ENCODE results near the gene SHISA7. TPM values are rescaled to one million over a fixed set of nuclear protein-coding genes. Genes with fewer than 3 reads are reported as not detected.

SHISA7 gene
- total RNA-seq, 4 donors from 2014 or later, result not detected

DNA sequence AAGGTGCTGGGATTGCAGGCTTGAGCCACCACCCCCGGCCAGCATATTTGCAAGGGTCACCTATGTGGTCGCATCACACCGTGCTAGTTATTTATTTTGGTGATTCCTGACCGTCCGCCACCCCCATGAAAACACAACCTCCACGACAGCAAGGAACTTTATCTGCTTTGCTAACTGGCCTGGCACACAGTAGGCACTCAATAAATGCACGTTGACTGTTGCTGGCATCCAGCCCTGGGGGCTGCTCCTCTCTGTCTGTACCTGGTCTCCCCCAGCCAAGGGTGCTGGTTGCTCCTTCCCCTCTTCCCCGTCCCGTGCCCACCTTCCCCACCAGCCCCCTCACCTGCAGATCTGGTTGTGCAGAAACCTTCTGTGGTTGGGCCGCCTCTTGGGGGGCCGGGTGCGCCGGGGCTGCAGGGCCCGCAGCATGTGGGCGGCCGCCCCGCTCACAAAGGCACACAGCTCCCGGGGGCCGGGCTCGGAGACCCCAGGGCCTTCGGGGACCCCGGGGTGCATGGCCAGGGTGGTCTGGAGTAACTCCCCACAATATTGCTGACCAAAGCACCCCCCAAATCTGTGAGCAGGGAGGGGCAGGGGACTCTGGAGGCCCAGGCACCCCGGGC, 21.1 kb upstream of the SHISA7 start:
- no peaks in the 10 kb centered on the region for H3K27me3 ChIP-seq
- H3K36me3 ChIP-seq, result no peaks in the 10 kb centered on the region
- H3K4me1 ChIP-seq, result peaks cover 0 to 5% of the 10 kb centered on the region in 2 donors
- no peak for TF ChIP-seq POLR2A (IDR thresholded peaks at IDR 0.05)
- TF ChIP-seq, protein P1, sequence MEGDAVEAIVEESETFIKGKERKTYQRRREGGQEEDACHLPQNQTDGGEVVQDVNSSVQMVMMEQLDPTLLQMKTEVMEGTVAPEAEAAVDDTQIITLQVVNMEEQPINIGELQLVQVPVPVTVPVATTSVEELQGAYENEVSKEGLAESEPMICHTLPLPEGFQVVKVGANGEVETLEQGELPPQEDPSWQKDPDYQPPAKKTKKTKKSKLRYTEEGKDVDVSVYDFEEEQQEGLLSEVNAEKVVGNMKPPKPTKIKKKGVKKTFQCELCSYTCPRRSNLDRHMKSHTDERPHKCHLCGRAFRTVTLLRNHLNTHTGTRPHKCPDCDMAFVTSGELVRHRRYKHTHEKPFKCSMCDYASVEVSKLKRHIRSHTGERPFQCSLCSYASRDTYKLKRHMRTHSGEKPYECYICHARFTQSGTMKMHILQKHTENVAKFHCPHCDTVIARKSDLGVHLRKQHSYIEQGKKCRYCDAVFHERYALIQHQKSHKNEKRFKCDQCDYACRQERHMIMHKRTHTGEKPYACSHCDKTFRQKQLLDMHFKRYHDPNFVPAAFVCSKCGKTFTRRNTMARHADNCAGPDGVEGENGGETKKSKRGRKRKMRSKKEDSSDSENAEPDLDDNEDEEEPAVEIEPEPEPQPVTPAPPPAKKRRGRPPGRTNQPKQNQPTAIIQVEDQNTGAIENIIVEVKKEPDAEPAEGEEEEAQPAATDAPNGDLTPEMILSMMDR (IDR thresholded peaks at IDR 0.05), result no peak
- no peak for DNase-seq
- H3K27ac ChIP-seq, result no peak overlapping the region
- no peaks in the 10 kb centered on the region for H3K9me3 ChIP-seq
- no peak overlapping the region for H3K4me3 ChIP-seq
- intact Hi-C loops (cut with DNase I; ENCODE audit: low total_unique reads), result no loop called here

DNA sequence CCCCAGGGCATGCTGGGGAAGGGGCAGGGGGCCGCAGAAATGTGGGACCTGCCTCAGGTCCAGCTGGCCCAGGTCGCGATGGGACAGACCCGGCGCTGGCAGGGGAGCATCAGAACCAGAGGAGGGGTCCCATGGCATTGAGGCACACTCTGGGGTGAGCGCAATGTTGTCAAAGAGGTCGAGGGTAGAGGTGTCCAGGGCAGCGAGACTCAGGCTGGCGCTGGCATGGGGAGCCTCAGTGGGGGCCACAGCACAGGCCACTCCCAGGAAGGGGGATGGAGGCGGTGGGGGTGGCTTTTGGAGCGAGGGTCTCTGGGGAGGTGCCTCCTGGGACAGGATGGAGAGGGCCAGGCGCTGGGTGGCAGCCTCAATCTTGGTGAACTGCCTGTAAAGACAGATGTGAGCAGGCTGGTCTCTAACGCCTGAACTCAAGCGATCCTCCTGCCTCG, 20.5 kb upstream of the SHISA7 start:
- Histone ChIP-seq H3K36me3 (no peaks in the 10 kb centered on the region), H3K9me3 (no peaks in the 10 kb centered on the region), H3K27me3 (no peaks in the 10 kb centered on the region), H3K27ac (no peak overlapping the region), H3K4me1 (peaks cover 0 to 5% of the 10 kb centered on the region in 2 donors), H3K4me3 (no peak overlapping the region)
- intact Hi-C loops (cut with DNase I; ENCODE audit: low total_unique reads), result no loop called here
- no peak for TF ChIP-seq POLR2A (IDR thresholded peaks at IDR 0.05)
- TF ChIP-seq, protein P1 (IDR thresholded peaks at IDR 0.05), result no peak
- no peak for DNase-seq

DNA sequence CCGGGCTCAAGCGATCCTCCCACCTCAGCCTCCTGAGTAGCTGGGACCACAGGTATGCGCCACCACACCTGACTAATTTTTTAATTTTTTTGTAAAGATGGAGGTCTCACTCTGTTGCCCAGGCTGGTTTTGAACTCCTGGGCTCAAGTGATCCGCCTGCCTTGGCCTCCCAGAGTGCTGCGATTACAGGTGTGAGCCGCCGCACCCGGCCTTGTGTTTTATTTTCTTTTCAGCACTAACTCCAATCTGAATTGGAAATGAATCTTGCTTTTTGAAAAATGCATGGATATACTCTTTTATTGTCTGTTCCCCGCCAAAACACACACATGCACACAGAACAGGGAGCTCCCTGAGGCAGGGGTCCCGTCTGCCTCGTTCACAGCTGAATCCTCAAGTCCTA, 19.6 kb upstream of the SHISA7 start:
- Histone ChIP-seq H3K27ac (no peak overlapping the region), H3K4me1 (peaks cover 0 to 5% of the 10 kb centered on the region in 2 donors), H3K27me3 (no peaks in the 10 kb centered on the region), H3K9me3 (no peaks in the 10 kb centered on the region), H3K4me3 (no peak overlapping the region), H3K36me3 (no peaks in the 10 kb centered on the region)
- no peak for DNase-seq
- intact Hi-C loops (cut with DNase I; ENCODE audit: low total_unique reads), result no loop called here
- TF ChIP-seq, protein P1 (IDR thresholded peaks at IDR 0.05), result no peak
- TF ChIP-seq POLR2A (IDR thresholded peaks at IDR 0.05), result no peak

DNA sequence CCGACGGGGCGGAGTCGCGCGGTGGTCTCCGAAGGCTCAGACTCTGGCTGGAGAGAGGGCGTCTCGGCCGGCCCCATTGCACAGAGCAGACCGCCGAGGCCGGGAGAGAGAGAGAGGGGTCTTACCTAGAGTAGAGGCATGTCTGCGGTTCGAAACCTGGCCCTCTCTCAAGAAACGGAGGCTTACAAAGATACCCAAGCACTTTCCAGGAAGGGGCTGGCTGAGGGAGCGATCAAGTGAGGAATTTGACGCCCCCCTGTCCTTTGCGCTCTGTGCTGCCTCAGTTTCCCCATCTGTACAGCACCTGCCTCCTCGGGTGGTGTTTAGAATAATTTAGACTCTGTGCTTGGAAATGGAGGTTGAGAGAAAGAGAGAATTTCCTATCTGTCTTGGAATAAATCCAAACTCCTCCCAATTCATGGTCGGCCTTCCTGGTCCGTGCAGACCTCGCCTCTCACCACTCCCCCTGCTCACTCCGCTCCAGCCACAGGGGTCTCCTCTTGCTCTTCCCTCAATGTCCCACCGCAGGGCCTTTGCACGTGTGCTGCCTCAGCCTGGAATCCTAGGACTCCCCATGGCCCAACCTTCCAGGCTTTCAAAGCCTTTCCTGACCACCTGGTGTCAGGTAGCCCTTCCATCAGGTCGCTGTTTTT, 19.0 kb upstream of the SHISA7 start:
- H3K4me1 ChIP-seq, result peaks cover 0 to 5% of the 10 kb centered on the region in 2 donors
- H3K9me3 ChIP-seq, result no peaks in the 10 kb centered on the region
- no peaks in the 10 kb centered on the region for H3K36me3 ChIP-seq
- peak overlapping the region; percentile 44 to 58 for H3K4me3 ChIP-seq
- H3K27ac ChIP-seq, result peak overlapping the region; percentile 75
- intact Hi-C loops (cut with DNase I; ENCODE audit: low total_unique reads), result no loop called here
- no peak for DNase-seq
- H3K27me3 ChIP-seq, result no peaks in the 10 kb centered on the region
- TF ChIP-seq, protein P1 (IDR thresholded peaks at IDR 0.05), result no peak
- TF ChIP-seq POLR2A (IDR thresholded peaks at IDR 0.05), result peak in 1 of 2 donors; percentile 19

DNA sequence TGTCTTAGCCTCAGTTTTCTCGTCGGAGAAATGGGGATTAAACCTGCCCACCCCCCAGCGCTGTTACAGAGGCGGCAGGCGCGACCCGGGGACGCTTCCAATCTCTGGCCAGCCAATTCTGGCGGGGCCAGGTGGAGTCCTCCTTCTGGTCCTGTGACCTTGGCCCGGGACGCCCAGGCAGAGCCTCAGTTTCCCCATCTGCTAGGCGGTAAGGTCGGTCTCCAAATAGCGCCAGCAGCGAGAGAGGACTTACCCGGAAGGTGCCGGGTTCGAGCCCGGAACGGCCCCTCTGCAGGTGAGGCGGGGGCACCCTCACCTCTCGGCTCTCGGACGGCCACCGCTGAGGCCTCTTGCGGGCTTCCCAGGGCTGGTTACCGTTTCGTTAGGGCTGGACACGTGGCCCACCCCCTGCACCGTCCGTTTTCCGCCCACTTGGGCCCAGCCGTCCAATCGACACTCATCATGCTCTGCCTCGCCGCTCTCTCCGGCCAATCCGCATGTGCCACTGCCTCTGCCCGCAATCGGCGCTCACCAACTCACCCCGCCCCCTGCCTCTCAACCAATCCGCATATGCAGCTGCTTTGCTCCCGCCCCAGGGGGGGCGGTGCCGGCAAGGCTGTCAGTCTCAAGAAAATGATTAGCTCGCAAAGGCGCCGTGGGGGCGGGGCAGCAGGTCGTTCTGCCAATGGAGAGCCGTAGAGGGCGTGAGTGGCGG, 18.3 kb upstream of the SHISA7 start, which contains the start of gene ISOC2:
Gene ISOC2 (minus strand): TSS at position 384 of the 715 bp plus-strand sequence. CDS start 5,156 bp downstream, outside the sequence.
- H3K9me3 ChIP-seq, result no peaks in the 10 kb centered on the region
- TF ChIP-seq POLR2A (IDR thresholded peaks at IDR 0.05), result peak in 1 of 2 donors; percentile 52
- TF ChIP-seq, protein P1 (IDR thresholded peaks at IDR 0.05), result peak in 1 of 4 experiments; percentile 1
- peaks cover 0 to 5% of the 10 kb centered on the region in 2 donors for H3K4me1 ChIP-seq
- H3K36me3 ChIP-seq, result no peaks in the 10 kb centered on the region
- H3K27me3 ChIP-seq, result no peaks in the 10 kb centered on the region
- intact Hi-C loops (cut with DNase I; ENCODE audit: low total_unique reads), result no loop called here
- H3K4me3 ChIP-seq, result peak within 1 kb of the TSS; percentile 86 to 92
- peak; percentile 100 for DNase-seq
- peak within 1 kb of the TSS; percentile 80 to 94 for H3K27ac ChIP-seq

Data from uterus (tissue), 4 donors.